NCI-H82 treated with DMSO at 0.1 percent for 48 hours (cell line): ENCODE results near the gene KRTAP3-2.
"Not testable (repeated sequence)": the region's sequence is repeated elsewhere in the genome, so short reads cannot be mapped to it uniquely, and the experiment has no call there.

Experiments
- DNase-seq: peaks from one replicate; lab custom pipeline; 2025; ENCODE audit not compliant: unreplicated experiment; lab: John Stamatoyannopoulos, UW

The KRTAP3-2 gene

DNA sequence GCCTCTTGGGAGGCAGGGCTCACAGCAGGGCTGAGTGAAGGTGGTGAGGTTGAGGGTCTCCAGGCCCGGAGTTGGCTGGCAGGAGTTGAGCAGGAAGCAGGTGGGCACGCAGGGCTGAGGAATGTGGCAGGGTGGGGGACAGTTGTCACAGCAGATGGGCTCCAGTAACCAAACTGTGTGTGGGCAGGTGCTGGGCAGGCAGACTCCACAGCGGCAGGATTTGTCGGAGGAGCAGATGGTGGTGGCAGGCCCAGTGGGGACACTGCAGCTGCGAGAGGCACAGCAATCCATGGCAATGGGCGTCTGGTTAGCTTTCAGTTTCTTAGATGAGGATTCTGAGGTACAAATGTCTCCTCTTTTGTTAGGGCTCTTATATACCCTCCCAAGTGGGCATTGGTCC, at the start of gene KRTAP3-2:
Gene KRTAP3-2, minus strand, starts transcription at position 344 of the 400 bp plus-strand sequence. Its CDS starts 53 bp downstream, at position 291.
- not testable (repeated sequence) for DNase-seq

DNA sequence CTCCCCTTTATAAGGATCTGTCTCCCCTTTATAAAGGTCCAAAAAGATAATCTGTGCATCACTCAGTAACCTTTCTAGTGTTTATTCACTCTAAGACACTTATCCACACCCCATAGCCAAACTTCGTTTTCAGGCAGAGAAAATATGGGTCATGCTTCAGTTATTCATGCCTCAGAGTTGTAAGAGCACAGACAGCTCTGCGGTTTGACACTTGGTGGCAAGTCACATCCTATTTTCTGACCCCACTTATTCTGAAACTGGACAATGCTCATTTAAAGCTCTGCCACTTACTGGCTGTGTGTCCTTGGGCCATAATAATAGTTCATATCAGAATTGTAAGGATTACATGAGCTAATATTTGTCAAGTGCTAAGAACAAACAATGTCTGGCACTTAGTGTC, 49.4 kb upstream of the KRTAP3-2 start:
- DNase-seq, result no peak

DNA sequence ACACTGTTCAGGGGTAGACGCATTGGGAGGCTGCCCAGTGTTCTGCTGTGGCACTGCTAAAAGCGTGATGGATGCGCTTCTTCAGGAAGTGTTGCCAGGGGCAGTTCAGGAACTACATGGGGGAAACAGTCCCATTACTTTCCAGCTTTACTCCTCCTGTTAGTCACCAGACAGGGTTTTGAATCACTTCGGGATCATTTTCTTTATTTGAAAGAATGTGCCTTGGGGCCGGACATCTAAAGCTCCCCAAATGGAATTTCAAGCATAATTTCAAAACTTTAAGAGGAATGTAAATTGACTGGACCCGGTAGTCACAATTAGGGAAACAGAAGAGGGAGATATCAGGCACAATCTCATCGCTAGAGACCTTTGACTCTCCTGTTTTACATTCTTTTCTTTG, 48.7 kb upstream of the KRTAP3-2 start:
- no peak for DNase-seq

DNA sequence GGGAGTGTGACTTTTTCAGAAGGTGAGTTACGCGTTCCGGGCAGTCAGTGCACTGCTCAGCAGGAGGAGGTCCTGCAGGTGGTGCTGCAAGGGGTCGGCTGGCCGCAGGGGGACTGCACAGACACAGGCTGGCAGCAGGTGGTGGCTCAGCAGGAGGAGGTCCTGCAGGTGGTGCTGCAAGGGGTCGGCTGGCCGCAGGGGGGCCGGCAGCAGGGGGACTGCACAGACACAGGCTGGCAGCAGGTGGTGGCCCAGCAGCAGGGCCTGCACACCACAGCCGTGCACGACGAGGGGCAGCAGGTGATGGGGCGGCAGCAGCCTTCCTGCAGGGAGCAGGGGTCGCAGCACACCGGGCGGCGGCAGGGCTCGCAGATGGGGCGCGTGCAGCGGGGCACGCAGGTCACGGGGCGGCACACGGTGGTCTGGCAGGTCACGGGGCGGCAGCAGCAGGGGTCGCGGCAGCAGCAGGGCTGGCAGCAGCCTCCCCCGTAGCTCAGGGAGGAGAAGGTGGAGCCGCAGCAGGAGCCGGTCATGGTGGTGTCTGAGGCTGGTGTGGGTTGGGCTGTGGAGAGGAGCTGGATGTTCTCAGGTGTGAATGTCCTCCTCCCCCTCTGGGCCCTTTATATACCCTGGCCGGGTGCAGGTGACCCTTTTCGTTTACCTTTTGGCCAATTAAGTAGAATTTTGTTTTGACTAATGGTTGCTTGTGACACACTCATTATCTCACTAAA, 47.2 kb upstream of the KRTAP3-2 start, which contains the start of gene KRTAP2-1:
Gene KRTAP2-1, minus strand, starts transcription at position 582 of the 731 bp plus-strand sequence. Its CDS starts 49 bp downstream, at position 533.
- DNase-seq, result not testable (repeated sequence)

DNA sequence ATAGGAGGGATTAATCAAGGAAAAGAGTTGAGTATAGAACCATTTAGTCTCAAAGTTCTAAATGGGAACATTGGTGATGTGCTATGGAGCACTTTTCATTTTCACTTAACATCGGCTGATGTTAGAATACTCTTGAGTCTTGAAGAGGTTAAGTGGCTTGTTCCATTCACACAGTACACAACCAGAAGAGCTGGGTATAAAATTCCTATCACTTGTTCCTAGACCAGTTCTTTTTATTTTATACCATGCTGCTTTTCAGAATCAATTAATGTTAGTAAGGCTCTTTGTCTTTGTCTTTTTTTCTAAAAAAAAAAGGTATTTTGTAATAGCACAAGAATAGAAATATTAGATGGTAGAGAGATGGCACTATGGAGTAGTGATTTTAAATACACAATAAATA, 43.2 kb upstream of the KRTAP3-2 start:
- DNase-seq, result no peak

DNA sequence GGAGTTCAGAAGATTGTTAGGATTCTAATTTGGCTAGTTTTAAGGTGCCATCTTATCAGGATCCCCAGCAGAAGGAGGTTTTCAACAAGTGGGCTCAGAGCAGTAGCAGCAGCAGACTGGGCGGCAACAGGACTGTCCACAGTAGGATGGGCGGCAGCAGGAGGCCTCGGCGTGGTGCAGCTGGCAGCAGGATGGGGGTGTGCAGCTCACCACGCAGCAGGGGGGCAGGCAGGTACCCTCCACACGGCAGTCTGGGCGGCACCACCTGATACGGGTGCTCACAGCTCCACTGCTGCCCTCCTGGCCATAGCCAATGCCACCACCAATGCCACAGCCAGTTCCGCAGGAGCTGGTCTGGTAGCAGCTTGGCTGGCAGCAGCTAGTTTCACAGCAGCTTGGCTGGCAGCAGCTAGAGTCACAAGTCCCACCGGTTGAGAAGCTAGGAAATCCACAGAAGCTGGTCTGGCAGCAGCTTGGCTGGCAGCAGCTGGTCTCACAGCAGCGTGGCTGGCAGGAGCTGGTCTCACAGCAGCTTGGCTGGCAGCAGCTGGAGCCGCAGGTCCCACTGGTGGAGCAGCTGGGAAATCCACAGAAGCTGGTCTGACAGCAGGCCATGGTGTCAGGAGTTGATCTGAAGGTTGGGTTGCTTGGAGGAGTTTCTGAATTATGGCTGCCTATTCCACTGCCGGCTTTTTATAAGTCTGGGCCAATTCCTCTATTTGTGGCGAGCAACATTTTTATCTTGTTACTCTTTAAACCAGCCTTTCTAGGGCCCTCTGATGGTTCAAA, 41.3 kb upstream of the KRTAP3-2 start, which contains the start of gene KRTAP1-1:
Gene KRTAP1-1, minus strand, starts transcription at position 668 of the 789 bp plus-strand sequence. Its CDS starts 53 bp downstream, at position 615.
- not testable (repeated sequence) for DNase-seq

DNA sequence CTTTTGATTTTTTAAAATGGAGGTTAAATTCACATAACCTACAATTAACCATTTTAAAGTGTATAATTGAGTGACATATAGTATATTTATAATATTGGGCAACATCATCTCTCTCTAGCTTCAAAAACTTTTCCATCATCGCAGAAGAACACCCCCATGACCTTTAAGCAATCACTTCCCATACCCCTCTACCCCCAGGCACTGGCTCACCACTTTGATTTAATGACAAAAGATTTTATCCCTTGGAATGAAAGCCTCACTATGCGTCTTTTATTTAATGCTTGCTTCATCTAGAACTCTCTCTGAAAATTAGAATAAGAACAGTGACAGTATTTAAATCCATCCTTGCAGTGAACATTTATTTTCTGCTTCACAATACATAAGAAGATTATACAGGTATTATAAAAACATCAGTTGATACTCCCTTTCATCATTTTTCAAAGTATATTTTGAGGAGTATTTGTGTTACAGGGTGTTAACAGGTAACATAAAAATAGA, 38.2 kb upstream of the KRTAP3-2 start:
- no peak for DNase-seq

GRCh38 chr17:41034346-41034935, 34.7 kb upstream of the KRTAP3-2 start, which contains the start of gene KRTAP1-3:
TSS of gene KRTAP1-3 (minus strand) at chr17:41034874. CDS start at chr17:41034821, 53 bp downstream.
- DNase-seq, result not testable (repeated sequence)

GRCh38 chr17:41029633-41030245, 30.0 kb upstream of the KRTAP3-2 start, which contains the start of gene KRTAP1-4:
TSS of gene KRTAP1-4 (minus strand) at chr17:41030195. CDS start at chr17:41030078, 117 bp downstream.
- no peak for DNase-seq

DNA sequence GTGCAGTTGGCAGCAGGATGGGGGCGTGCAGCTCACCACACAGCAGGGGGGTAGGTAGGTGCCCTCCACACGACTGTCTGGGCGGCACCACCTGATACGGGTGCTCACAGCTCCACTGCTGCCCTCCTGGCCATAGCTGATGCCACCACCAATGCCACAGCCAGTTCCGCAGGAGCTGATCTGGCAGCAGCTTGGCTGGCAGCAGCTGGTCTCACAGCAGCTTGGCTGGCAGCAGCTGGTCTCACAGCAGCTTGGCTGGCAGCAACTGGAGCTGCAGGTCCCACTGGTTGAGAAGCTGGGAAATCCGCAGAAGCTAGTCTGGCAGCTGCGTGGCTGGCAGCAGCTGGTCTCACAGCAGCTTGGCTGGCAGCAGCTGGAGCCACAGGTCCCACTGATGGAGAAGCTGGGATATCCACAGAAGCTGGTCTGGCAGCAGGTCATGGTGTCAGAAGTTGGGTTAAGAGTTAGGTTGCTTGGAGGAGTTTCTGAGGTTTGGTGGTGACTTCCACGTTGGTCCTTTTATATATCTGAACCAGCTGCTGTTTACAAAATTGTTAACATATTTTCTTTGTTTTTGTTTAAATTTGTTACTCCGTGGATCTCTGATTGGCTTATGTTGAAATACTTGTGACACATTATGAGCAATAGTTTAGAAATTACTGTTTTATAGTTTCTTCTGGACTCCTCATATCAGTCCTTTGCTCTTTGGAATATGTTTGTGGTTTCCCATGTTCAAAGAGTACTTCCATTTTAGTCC, 27.2 kb upstream of the KRTAP3-2 start, which contains the start of gene KRTAP1-5:
Gene KRTAP1-5, minus strand, starts transcription at position 494 of the 757 bp plus-strand sequence. Its CDS starts 53 bp downstream, at position 441.
- DNase-seq, result no peak

- no peak for DNase-seq
Observed at GRCh38 chr17:41024697-41025096, 25.0 kb upstream of the KRTAP3-2 start.

DNA sequence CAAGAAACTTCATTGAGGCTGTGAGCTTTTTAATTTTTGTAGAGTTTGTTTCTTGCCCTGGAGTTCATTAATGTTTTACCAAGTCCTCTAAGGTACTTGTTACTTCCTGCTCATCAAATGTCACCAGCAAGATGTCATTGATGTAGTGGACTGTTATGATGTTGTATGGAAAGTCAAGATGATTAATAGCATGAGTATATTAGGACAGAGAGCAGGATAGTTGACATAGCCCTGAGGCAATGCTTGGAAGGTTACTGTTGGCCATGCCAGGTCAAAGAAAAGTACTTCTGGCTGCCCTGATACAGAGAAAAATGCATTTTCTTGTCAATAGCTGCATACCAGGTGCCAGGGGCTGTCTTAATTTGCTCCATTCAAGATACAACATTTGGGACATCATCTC, 20.6 kb upstream of the KRTAP3-2 start:
- no peak for DNase-seq

- DNase-seq, result no peak
Observed at GRCh38 chr17:41019415-41019814, 19.7 kb upstream of the KRTAP3-2 start.

DNA sequence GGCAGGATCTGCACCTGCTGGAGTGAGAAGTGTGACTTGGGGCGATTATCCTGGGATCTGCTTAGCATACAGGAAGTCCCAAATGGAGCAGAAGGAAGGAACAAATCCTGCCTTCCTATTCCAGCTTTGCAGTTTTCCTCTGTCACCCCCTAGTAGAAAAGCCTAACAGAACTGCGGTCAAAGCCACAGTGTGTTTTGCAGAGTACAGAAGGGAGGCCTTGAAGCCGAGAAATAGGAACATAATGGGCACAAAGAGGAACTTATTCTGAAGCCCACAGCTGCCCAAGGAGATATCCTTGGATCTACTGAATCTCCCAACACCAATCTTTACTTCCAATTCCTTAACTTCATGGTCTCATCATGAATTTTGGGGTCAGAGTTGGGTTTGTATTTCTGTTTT, 18.8 kb upstream of the KRTAP3-2 start:
- no peak for DNase-seq

GRCh38 chr17:41016578-41017215, 17.0 kb upstream of the KRTAP3-2 start:
- no peak for DNase-seq

GRCh38 chr17:41015454-41015853, 15.7 kb upstream of the KRTAP3-2 start:
- no peak for DNase-seq

DNA sequence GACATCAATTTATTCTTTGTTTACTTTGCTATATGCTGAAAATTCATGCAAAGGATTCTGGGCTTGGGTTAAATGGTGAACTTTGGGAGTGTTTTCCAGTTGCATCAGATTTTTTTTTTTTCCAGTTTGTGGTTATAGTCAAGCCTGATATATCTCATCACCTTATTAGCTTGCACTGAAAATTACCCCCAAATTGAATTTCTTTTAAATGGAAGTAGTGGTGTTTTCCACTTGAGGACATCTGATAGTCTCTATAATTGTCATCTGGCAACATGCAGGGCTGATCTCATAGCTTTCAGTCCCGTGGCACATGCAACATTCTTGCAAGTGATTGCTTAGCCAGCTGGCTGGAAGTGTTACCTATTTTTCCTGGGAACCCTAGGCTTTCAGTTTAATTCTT, 13.9 kb upstream of the KRTAP3-2 start:
- DNase-seq, result no peak

DNA sequence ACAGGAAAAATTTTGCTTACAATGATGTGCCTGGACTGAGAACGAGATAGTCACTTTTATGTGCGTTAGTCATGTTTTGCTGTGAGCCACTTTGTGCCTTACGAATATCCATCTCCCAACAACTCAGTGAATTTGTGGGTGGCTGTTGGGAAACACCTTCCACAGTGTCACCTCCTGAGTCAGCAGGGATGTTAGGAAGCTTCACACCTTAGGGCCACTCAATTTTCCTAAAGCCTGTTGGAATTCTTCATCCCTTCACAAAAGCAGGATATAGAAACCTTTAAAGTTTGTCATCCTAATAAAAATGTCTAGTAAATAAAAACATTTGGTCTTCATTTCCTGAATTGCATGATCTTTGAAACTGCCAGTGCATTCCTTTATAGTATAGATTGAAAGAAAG, 13.5 kb upstream of the KRTAP3-2 start:
- DNase-seq, result no peak
